KMS-11 (cell line): Measurements from ENCODE around the gene ZNF304.

Experiments
- H2AFZ ChIP-seq: fragments of 200-600 bp; sonication (generic); 2 replicates; pipeline ENCODE4 v1.6.1; 2016; ENCODE audit warnings: antibody characterized with exemption, mixed run types, low read depth
- H3K27ac ChIP-seq: fragments of 200-600 bp; sonication (generic); 2 replicates; pipeline ENCODE4 v1.6.1; 2016; ENCODE audit warnings: mild to moderate bottlenecking, mixed run types
- H3K27me3 ChIP-seq: fragments of 200-600 bp; sonication (generic); 2 replicates; pipeline ENCODE4 v1.6.1; 2017; ENCODE audit warnings: mild to moderate bottlenecking, low read depth, mixed run types, moderate library complexity; ENCODE audit not compliant: insufficient read depth
- H3K36me3 ChIP-seq: fragments of 200-600 bp; sonication (generic); 2 replicates; pipeline ENCODE4 v1.6.1; 2017; ENCODE audit warnings: mild to moderate bottlenecking, mixed run types; ENCODE audit not compliant: insufficient read depth
- H3K4me1 ChIP-seq: fragments of 200-600 bp; sonication (generic); 2 replicates; pipeline ENCODE4 v1.6.1; 2016; ENCODE audit warnings: mild to moderate bottlenecking, low read depth, mixed run types; ENCODE audit not compliant: poor library complexity, severe bottlenecking
- H3K4me2 ChIP-seq: fragments of 200-600 bp; sonication (generic); 2 replicates; pipeline ENCODE4 v1.7.0; 2016; ENCODE audit warnings: mild to moderate bottlenecking, mixed run types
- H3K4me3 ChIP-seq: fragments of 200-600 bp; sonication (generic); IDR thresholded peaks from 2 replicates; pipeline ENCODE4 v1.6.1; 2017; ENCODE audit warnings: low read depth, low read length, mixed read lengths; ENCODE audit not compliant: insufficient read depth
- H3K79me2 ChIP-seq: fragments of 200-600 bp; sonication (generic); 2 replicates; pipeline ENCODE4 v1.6.1; 2016; ENCODE audit warnings: low read depth, mixed run types; ENCODE audit not compliant: insufficient read depth
- H3K9ac ChIP-seq: fragments of 200-600 bp; sonication (generic); 2 replicates; pipeline ENCODE4 v1.6.1; 2016; ENCODE audit warnings: mild to moderate bottlenecking, mixed run types
- H4K20me1 ChIP-seq: fragments of 200-600 bp; sonication (generic); 2 replicates; pipeline ENCODE4 v1.6.1; 2016; ENCODE audit warnings: mild to moderate bottlenecking, mixed run types; ENCODE audit not compliant: insufficient read depth
- TF ChIP-seq, protein P1 (sequence below): fragments of 200-600 bp; sonication (generic); conservative IDR thresholded peaks from 2 replicates; pipeline ENCODE4 v1.6.1; 2017; ENCODE audit warnings: low read depth, mild to moderate bottlenecking, antibody characterized with exemption, low read length, moderate library complexity, mixed read lengths

The ZNF304 gene

GRCh38 chr19:57380923-57381322 is 29.9 kb downstream of the ZNF304 start:
- TF ChIP-seq, protein P1, sequence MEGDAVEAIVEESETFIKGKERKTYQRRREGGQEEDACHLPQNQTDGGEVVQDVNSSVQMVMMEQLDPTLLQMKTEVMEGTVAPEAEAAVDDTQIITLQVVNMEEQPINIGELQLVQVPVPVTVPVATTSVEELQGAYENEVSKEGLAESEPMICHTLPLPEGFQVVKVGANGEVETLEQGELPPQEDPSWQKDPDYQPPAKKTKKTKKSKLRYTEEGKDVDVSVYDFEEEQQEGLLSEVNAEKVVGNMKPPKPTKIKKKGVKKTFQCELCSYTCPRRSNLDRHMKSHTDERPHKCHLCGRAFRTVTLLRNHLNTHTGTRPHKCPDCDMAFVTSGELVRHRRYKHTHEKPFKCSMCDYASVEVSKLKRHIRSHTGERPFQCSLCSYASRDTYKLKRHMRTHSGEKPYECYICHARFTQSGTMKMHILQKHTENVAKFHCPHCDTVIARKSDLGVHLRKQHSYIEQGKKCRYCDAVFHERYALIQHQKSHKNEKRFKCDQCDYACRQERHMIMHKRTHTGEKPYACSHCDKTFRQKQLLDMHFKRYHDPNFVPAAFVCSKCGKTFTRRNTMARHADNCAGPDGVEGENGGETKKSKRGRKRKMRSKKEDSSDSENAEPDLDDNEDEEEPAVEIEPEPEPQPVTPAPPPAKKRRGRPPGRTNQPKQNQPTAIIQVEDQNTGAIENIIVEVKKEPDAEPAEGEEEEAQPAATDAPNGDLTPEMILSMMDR, result no peak
- Histone ChIP-seq H2AFZ (no peak overlapping the region), H3K36me3 (no peaks in the 10 kb centered on the region), H3K27me3 (no peaks in the 10 kb centered on the region), H3K4me3 (no peak overlapping the region), H4K20me1 (no peaks in the 10 kb centered on the region), H3K79me2 (no peaks in the 10 kb centered on the region), H3K27ac (no peak overlapping the region), H3K4me1 (no peaks in the 10 kb centered on the region), H3K4me2 (no peak overlapping the region), H3K9ac (no peak overlapping the region)

GRCh38 chr19:57382806-57383488 is 31.9 kb downstream of the ZNF304 start:
- Histone ChIP-seq H3K27me3 (no peaks in the 10 kb centered on the region), H3K9ac (no peak overlapping the region), H3K4me2 (no peak overlapping the region), H3K79me2 (no peaks in the 10 kb centered on the region), H3K27ac (no peak overlapping the region), H3K36me3 (no peaks in the 10 kb centered on the region), H3K4me3 (no peak overlapping the region), H4K20me1 (no peaks in the 10 kb centered on the region), H2AFZ (no peak overlapping the region), H3K4me1 (no peaks in the 10 kb centered on the region)
- TF ChIP-seq, protein P1, result no peak

DNA sequence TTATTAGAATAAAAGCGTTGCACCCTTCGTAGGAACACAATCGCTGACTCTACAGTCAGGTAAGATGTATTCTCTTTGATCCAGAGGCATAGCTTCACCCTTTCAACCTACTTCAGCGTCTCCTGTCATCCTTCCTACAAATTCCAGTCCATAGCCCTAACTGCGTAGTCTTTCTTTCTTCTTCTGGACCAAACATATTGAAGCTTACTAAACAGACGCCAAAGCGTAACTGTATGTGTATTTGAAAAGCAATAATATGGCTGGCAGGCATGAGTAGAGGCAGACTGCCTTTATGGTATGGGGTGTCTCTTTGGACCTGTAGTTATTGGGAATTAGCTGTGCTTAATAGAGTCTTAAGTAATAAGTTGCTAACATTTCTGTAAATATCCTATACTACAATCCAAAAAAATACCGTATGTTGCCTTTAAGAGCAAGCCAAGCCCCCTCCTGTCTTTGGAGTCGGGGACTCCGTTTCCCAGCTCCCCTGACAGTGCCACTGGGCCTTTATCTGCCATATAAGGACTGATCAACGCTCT is 38.2 kb downstream of the ZNF304 start:
- Histone ChIP-seq H3K4me2 (peak overlapping the region; percentile 67), H3K27ac (no peak overlapping the region)
- TF ChIP-seq, protein P1, result no peak

GRCh38 chr19:57389730-57390598 is 38.9 kb downstream of the ZNF304 start, which contains the start of gene ZNF548:
TSS of gene ZNF548 (plus strand) at chr19:57389854. CDS start at chr19:57390100, 246 bp downstream.
- TF ChIP-seq, protein P1, result no peak
- peak within 1 kb of the TSS; percentile 23 for H3K27ac ChIP-seq

More for the DNA sequence above, 38.2 kb downstream of the ZNF304 start:
- Histone ChIP-seq H3K9ac (no peak overlapping the region), H4K20me1 (no peaks in the 10 kb centered on the region), H3K79me2 (peaks cover 10% of the 10 kb centered on the region; the same call in 1 of the 2 replicates), H3K4me3 (no peak overlapping the region), H3K4me1 (peaks cover 3% of the 10 kb centered on the region), H3K27me3 (no peaks in the 10 kb centered on the region), H3K36me3 (no peaks in the 10 kb centered on the region), H2AFZ (peak overlapping the region; percentile 89)

More at GRCh38 chr19:57389730-57390598, 38.9 kb downstream of the ZNF304 start, which contains the start of gene ZNF548:
- no peaks in the 10 kb centered on the region for H3K36me3 ChIP-seq
- peaks cover 10% of the 10 kb centered on the region; the same call in 1 of the 2 replicates for H3K79me2 ChIP-seq
- no peaks in the 10 kb centered on the region for H3K27me3 ChIP-seq
- H3K9ac ChIP-seq, result peak within 1 kb of the TSS; percentile 56
- H4K20me1 ChIP-seq, result no peaks in the 10 kb centered on the region
- peak within 1 kb of the TSS; percentile 67 for H3K4me2 ChIP-seq
- H3K4me1 ChIP-seq, result peaks cover 3% of the 10 kb centered on the region
- H2AFZ ChIP-seq, result peak within 1 kb of the TSS; percentile 89
- no peak within 1 kb of the TSS for H3K4me3 ChIP-seq
